C1 segment of cervical spinal cord (tissue), 14 donors: Measurements from ENCODE around the gene FBH1.
"Not testable (repeated sequence)": the region's sequence is repeated elsewhere in the genome, so short reads cannot be mapped to it uniquely, and the experiment has no call there.

ENCODE experiments used
- DNase-seq, 14 donors: peaks; one replicate each; lab custom pipeline; 2025; lab: John Stamatoyannopoulos, UW

FBH1 gene

DNA sequence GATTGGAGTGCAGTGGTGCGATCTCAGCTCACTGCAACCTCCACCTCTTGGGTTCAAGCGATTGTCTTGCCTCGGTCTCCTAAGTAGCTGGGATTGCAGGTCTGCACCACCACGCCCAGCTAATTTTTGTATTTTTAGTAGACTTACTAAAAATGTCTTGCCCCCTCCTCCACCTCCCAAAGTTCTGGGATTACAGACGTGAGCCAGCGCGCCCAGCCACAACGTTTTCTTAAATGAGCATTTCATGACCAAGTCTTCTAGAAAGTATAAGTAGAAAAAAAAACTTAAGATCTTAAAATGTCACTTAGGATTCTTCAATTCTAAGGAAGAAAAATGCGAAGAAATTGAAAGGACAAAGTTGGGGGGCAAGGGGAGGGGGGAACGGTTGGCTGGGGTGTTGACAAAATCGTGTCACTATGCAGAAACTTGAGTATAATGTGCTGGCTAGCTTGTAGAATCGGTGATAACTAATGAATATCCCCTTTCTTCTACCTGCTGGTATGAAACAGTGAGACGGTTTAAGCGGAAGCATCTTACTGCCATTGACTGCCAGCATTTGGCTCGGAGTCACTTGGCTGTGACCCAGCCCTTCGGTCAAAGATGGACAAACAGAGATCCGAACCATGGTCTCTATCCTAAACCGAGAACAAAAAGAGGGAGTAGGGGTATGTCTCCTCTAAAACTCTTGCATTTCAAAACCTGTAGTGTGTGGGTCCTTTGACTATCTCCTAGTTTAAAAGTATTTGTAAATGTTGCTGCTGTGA, 12.7 kb downstream of the FBH1 start:
- no peak for DNase-seq

DNA sequence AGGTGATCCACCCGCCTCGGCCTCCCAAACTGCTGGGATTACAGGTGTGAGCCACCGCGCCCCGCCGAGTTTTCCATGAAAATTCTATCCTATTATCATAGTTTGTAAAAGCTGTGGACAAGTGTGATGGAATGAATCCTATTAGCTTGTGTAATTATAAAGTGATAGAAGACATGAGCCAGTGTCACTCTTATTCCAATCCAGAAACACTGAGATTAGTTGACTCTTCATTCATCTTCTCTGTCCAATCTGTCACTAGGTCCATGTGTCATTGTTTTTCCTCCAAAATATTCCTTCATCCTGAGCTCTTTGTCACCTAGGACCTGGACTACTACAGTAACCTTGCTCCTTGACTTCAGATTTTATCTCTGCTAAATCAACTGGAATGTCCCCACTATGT, 13.5 kb downstream of the FBH1 start:
- no peak for DNase-seq

DNA sequence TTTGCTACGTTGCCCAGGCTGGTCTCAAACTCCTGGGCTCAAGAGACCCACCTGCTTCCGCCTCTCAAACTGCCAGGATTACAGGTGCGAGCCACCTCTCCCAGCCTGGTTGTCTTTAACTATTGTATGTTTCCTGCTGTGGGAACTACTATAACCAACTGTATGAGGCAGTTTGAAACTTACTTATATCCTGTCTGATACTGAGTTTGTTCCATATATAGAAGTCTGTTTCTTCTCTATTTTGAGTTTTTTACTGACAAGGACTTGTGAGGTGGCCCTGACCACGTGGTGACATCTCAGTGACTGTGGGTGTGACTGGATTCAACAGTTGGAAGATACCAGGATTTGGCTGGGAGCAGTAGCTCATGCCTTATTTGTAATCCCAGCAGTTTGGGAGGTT, 14.2 kb downstream of the FBH1 start:
- DNase-seq, result no peak

DNA sequence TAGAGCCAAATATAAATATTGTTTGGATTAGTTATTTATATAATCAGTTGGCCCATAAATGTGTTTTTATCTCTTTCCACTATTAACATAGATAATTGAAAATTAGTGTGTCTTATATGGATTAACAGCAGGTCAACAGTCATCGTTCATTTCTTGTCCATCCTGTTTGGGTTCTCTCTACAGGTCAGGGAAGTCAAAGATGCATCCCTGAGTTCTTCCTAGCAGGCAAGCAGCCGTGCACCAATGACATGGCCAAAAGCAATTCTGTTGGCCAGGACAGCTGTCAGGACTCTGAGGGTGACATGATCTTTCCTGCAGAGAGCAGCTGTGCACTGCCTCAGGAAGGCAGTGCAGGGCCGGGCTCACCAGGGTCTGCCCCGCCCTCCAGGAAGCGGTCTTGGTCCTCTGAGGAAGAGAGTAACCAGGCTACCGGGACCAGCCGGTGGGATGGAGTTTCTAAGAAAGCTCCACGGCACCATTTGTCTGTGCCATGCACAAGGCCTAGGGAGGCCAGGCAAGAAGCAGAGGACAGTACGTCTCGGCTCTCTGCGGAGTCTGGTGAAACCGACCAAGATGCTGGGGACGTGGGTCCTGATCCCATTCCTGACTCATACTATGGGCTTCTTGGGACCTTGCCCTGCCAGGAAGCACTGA, 15.9 kb downstream of the FBH1 start:
- DNase-seq, result no peak

DNA sequence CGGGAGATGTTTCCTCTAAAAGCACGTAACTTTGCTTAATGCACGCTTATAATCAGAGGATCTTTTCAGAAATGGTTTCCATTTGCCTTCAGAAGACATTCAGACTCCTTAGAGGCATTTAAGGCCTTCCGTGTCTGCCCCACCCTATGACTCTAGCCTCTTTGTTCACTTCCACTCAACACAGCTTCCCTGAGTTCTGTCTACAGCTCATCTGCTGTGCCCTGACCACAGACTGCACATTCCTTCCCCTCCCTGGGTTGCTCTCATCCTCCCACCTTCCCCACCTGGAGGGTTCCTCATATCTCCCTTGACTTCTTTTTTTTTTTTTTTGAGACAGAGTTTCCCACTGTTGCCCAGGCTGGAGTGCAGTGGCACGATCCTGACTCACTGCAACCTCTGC, 16.6 kb downstream of the FBH1 start:
- DNase-seq, result no peak

DNA sequence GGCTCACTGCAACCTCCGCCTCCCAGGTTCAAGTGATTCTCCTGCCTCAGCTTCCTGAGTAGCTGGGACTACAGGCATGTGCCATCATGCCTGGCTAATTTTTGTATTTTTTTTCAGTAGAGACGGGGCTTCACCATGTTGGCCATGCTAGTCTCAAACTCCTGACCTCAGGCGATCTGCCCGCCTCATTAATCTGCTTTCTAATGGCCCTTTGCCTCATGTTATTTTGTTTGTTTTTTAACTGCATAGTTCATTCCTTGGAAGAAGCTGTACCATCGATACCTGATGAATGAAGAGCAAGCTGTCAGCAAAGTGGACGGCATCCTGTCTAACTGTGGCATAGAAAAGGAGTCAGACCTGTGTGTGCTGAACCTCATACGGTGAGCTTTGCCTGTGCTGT, 18.6 kb downstream of the FBH1 start:
- not testable (repeated sequence) for DNase-seq

DNA sequence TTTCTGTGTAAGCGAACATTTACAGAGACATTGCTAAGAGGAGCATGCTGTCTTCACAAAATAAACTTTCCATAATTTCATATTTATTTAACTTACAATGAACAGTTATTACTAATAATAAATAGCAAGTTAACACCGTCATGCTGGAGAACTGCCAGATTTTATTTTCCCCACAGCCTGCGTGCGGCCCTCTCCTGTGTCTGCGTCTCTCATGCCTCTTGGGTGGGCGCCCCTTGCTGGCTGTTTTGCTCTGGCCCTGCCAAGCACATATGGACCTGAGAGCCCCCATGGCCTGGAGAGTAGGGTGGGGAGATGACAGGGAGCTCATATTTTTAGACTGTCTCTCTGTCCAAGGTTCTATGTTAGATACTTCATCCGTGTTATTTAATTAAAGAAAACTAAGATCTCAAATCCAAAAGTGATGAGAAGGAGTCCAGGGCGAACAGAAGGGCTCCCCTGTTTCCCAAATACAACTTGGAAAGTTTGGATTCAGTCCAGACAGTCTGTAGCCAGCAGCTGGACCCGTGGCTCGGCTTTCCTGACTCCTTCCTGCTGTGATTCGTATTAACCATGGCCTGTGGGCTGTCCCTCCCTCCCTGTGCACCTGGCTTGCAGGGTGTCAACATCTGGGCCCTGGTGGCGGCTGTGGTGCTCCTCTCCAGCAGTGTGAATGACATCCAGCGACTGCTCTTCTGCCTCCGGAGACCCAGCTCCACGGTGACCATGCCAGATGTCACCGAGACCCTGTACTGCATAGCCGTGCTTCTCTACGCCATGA, 20.5 kb downstream of the FBH1 start:
- no peak for DNase-seq

DNA sequence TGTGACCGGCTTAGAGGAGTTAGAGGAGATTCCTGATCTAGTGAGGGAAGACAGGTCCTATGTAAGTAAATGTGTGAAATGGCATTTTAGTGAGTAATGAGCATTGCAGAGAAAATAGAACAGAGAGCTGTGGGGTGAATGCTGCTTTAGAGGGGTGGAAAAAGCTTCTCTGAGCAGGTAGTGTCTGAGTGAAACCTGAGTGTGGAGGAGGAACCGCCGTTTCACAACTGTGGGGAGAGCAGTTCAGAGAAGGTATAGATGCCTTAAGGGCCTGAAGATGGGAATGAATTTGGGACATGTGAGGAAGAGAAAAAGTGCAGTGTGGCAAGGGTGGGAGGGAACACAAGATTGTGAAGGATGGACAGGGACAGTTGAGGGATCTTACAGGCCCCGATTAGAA, 21.6 kb downstream of the FBH1 start:
- no peak for DNase-seq

DNA sequence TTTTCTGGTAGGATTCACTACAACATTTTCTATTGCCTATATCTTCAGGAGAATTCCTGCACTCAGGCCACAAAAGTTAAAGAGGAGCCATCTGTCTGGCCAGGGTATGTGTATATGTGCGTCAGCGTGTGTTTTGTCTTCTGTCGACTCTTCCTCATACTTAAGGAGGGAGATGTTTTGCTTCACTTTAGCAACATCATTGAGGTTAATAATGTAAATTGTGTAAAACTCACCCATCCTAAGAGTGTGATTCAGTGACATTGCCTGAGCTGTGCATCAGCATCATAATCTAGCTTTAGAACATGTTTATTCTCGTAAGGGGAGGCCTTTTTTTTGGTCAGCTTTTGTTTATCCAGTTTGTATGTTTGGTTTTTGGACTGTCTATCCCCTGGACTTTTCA, 23.7 kb downstream of the FBH1 start:
- no peak for DNase-seq

DNA sequence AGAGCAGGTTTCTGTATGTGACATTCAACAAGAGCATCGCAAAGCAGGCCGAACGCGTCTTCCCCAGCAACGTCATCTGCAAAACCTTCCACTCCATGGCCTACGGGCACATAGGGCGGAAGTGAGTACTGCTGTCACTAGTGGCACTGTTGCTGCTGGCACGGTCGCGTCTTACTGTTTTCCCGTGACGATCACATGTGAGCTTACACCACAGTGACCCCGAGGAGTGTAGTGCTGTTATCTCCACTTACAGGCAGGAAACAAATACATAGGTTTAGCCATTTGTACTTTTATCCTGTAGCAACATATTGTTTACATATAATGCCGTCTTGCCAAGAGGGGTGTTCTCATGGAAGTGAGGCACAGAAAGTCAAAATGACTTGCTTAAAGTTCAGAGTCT, 25.4 kb downstream of the FBH1 start:
- no peak for DNase-seq

DNA sequence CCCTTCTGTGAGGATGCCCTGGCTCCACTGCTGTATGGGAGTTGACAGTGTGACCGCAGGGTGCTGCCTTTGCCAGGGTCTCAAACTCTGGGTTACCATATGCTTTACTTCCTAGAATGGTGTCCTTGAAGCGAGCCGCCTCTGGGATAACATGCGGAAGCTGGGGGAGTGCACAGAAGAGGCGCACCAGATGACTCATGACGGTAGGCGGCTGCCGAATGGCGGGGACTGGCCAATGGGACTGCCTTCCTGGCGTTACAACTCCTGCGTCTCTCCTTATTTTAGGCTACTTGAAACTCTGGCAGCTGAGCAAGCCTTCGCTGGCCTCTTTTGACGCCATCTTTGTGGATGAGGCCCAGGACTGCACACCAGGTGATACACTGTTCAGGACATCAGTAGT, 27.3 kb downstream of the FBH1 start:
- DNase-seq, result no peak

DNA sequence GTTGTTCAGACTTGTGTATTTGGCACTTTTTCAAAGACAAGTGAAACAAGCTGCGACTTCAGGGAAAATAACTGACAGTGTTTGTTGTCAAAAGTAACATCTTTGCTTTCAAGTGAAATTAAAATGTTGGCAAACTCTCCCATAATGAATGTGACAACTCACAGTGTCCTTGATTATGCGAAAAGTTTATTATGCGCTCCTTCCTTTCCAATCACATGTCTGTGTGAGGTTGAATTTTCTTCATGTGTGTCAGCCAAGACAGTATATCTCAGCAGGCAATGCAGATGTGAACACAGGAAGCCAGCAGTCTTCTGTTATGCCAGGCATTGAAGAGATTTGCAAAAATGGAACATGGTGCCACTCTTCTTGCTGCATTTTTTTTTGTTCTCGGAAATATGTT, 28.7 kb downstream of the FBH1 start:
- no peak for DNase-seq

DNA sequence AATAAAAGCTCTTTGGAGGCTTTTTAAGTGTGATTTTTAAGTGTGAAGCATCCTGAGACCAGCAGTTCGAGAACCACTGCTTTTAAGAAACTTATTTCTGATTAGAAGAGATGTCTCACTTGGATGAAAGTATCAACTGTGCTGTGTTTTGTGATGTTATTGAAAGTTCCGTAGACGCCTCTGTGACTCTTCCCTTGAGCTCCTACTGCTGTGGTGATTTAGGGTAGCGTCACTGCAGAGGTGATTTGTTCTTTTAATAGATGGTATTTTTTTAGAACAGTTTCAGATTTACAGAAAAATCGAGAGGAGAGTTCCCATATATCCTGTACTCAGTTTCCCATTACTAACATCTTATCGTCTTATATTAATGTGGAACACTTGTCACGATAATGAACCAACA, 29.5 kb downstream of the FBH1 start:
- no peak for DNase-seq

DNA sequence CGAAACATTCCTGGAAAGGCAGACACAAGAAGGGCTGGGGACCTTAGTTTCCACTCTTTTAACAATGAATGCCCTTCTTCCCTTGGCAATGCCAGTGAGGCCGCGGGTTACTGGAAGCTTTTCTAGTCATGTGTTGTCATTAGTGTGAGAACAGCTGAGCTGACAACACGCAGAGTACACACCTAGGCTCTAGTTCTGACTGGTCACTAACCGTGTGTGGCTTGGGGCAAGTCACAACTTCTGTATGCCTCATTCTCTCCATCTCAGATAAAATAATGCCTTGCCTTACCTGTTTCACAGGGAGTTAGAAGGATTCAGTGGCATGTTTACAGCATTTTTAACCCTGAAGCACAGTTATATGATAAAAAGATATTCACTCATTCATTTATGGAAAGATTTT, 31.7 kb downstream of the FBH1 start:
- DNase-seq, result no peak

DNA sequence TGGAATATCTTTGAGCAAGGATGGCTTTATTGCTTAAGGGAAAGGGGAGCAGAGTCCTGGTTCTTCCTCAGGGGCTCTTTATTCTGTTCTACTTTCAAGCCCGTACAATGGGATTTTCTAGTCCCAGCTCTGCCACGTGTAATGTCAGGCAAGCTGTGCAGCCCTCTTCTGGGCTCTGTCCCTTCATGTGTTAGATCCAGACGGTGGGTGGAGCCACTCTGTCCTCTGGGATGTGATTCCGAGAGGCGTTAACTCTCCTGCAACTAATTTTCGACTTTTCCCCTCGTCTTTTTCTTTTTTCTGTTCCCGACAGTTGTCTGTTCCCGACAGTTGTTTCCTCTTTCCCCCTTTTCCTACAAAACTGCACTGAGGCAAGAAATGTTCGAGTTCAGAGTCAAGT, 34.8 kb downstream of the FBH1 start:
- DNase-seq, result no peak

DNA sequence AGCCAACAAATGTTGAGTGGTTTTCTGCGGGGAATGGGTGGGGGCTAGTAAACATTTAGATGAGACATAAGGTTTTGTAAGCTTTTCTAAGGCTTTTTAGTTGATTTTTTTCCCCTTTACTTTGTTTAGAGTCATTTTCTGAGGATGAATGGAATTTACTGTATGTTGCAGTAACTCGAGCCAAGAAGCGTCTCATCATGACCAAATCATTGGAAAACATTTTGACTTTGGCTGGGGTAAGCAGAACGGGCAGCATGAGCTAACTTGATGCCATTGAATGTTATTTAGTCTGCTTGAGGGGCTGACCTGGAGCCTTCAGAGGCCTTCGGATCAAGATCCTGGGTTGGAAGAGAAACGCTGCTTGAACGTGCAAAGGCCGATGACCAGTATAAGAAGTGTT, 37.3 kb downstream of the FBH1 start:
- DNase-seq, result no peak

DNA sequence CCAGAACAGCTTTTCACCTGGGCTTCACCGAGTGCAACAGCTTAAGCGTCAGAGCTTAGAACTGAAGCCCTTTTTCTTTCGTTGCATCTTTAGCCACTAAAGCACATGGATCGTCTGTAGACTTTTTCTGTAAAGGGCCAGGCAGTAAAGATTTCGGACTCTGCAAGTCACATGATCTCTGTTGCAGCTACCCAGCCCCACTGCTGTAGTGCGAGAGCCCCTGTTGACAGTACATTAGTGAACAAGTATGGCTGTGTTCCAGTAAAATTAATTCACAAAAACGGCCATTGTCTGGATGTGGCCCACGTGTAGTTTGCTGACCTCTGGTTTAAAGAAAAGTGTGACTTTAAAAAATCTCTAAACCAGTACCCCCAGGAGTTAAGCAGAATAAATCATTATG, 39.4 kb downstream of the FBH1 start:
- no peak for DNase-seq

DNA sequence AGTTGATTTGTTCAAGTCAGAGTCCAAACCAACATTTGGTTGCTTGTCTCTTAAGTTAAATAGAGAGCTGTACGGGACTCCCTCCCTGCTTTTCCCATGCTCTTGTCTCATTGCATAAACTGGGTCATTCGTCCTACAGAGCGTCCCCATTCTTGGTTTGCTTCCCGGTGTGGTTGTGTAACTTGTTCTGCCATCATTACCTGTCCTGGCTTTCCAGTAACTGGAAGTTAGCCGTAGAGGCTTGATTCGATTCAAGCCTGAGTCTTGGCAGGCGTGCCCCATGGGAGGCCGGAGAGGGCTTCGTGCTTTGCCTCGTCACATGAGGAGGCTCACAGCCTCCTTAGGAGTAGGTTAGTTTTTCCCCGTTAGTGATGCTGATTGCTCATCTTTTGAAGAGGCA, 40.2 kb downstream of the FBH1 start:
- DNase-seq, result no peak

DNA sequence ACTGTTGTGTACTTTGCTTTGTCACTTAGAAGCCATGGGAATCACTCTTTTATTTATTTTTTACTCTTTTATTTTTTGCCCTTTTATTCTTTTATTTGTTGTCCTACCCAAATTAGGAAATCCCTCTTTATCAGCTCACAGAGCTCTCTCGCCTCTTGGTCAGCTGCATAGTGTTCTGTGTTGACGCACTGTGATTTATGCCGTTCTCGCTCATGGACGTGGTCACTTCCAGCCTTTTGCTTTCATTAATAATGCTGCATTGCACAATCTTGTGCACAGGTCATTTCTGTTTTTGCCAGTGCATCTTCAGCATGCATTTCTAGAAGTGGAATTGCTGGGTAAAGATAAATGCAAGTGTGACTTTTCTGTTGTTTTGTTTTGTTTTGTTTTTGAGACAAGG, 42.3 kb downstream of the FBH1 start:
- no peak for DNase-seq

DNA sequence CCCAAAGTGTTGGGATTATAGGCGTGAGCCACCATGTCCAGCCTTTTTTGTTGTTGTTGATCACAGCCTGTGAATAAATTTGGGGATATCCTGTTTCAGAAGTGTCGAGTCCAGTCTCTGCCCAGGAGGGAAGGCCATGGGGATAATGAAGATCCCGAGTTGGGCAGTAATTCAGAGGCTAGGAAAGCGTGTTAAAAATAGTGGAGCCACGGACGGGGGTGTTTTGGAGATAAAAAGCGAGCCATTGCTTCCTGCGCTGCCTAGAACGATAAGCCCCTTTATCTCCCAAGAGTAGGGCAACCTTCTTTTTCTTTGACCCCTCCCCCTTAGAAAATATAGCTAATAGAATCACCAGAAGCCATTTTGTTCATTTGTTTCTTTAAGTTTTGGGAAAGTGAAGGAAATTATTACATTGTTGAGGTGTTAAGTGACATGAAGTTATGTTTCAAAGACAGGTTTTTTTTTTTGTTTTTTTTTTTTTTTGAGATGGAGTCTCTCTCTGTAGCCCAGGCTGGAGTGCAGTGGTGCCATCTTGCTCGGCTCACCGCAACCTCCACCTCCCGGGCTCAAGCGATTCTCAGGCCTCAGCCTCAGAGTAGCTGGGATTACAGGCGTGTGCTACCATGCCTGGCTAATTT, 44.0 kb downstream of the FBH1 start:
- DNase-seq, result no peak

DNA sequence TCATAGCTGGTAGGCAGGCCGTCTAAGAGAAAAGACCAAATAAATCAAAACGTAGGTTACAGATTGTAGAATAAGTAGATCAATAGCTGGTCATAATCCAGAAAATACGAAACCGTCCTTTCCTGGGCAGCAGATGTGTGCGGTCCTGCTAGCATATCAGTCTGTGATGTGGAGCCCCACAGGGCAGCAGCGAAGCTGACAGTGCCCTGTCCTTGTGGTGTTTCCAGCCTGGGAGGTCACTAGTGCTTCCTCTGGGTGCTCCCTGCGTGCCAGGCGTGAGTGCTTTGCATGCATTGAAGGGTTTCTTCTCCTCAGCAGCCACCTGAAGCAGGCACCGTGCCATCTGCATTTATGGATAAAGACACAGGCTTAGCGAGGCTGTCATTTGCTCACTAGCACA, 45.6 kb downstream of the FBH1 start:
- DNase-seq, result no peak

DNA sequence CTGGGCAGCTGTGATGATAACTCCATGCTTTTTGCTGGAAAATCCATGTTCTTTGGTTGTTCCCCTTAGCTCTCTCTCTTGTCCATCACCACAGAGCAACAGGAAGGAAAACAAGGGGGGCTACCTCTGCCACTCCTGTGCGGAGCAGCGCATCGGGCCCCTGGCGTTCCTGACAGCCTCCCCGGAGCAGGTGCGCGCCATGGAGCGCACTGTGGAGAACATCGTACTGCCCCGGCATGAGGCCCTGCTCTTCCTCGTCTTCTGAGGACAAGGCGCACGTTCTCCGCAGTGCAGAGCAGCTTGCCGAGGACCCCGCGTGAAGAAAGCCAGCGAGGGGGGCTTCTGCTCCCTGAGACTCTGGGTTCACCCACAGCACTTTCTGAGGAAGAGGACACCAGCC, 47.0 kb downstream of the FBH1 start:
- DNase-seq, result no peak
